Activated CD4-positive, alpha-beta T cell treated with anti-CD3 and anti-CD28 coated beads, Interleukin-2, amount 10 ng/mL, durations not matched to agents 24 days and 14 days (primary cell): ENCODE data around the gene CYYR1. TPM values are rescaled to one million over a fixed set of nuclear protein-coding genes. Genes with fewer than 3 reads are reported as not detected.

Experiments
- DNase-seq: peaks from one replicate; pipeline ENCODE4 v3.0.0; 2022
- H3K27ac Mint-ChIP-seq: one replicate; pipeline ENCODE4 v1.8.0; 2022; ENCODE audit warnings: mild to moderate bottlenecking, mixed read lengths
- H3K27me3 Mint-ChIP-seq: one replicate; pipeline ENCODE4 v1.8.0; 2022; ENCODE audit warnings: mixed read lengths
- H3K36me3 Mint-ChIP-seq: one replicate; pipeline ENCODE4 v1.8.0; 2022; ENCODE audit warnings: low read depth, mild to moderate bottlenecking, mixed read lengths
- H3K4me1 Mint-ChIP-seq: one replicate; pipeline ENCODE4 v1.8.0; 2021; ENCODE audit warnings: mixed read lengths
- H3K4me3 Mint-ChIP-seq: one replicate; pipeline ENCODE4 v1.8.0; 2022; ENCODE audit warnings: mild to moderate bottlenecking, moderate library complexity, mixed read lengths
- H3K9me3 Mint-ChIP-seq: one replicate; pipeline ENCODE4 v1.8.0; 2021; ENCODE audit warnings: mixed read lengths
- intact Hi-C: fragments of 100-400 bp; cut with micrococcal nuclease; formaldehyde crosslinking; loops from one replicate; pipeline ENCODE4 v1.15.1; 2023
- total RNA-seq: library from RNA; stranded (reverse); gene quantifications from 2 replicates; pipeline ENCODE4 v1.2.3, GENCODE V29; 2022

The CYYR1 gene
- total RNA-seq, 1 donor from 2014 or later: not detected

GRCh38 chr21:26453267-26453666 is 119.8 kb downstream of the CYYR1 start:
- intact Hi-C loops: no loop called here
- no peak for DNase-seq
- H3K4me3 Mint-ChIP-seq: no peak overlapping the region
- H3K27ac Mint-ChIP-seq: no peak overlapping the region
- H3K36me3 Mint-ChIP-seq: no peaks in the 10 kb centered on the region
- H3K27me3 Mint-ChIP-seq: no peaks in the 10 kb centered on the region
- H3K4me1 Mint-ChIP-seq: no peaks in the 10 kb centered on the region
- no peaks in the 10 kb centered on the region for H3K9me3 Mint-ChIP-seq

GRCh38 chr21:26451081-26451740 is 121.9 kb downstream of the CYYR1 start:
- intact Hi-C loops: loop anchor here (1.0 kb wide), 1 partner anchor 22 kb away; no protein-coding TSS in a partner anchor
- H3K9me3 Mint-ChIP-seq: no peaks in the 10 kb centered on the region
- no peak overlapping the region for H3K4me3 Mint-ChIP-seq

DNA sequence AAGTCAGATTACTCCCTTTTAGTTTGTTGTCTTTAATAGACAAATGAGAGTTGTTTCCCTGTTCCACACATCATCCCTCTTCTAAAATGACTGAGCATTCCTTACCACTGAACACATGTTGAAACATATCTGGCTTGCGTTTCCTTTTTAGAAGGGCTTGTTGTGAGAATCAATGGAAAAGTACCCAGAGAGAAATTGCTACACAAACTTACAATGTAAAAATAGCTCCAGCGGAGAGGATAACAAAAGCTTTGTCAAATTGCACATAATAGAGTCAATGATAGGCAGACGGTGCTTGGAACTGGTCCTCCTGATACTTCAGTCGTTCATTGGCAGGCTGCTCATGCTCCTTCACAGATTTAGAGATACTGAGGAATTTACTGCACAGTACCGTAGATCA is 123.9 kb downstream of the CYYR1 start:
- H3K9me3 Mint-ChIP-seq: no peaks in the 10 kb centered on the region
- H3K27me3 Mint-ChIP-seq: no peaks in the 10 kb centered on the region
- H3K4me3 Mint-ChIP-seq: no peak overlapping the region
- no peak overlapping the region for H3K27ac Mint-ChIP-seq
- no peak for DNase-seq
- H3K4me1 Mint-ChIP-seq: no peaks in the 10 kb centered on the region
- intact Hi-C loops: no loop called here
- no peaks in the 10 kb centered on the region for H3K36me3 Mint-ChIP-seq

More at GRCh38 chr21:26451081-26451740, 121.9 kb downstream of the CYYR1 start:
- Mint-ChIP-seq H3K4me1 (no peaks in the 10 kb centered on the region), H3K36me3 (no peaks in the 10 kb centered on the region), H3K27ac (no peak overlapping the region), H3K27me3 (no peaks in the 10 kb centered on the region)
- DNase-seq: no peak

DNA sequence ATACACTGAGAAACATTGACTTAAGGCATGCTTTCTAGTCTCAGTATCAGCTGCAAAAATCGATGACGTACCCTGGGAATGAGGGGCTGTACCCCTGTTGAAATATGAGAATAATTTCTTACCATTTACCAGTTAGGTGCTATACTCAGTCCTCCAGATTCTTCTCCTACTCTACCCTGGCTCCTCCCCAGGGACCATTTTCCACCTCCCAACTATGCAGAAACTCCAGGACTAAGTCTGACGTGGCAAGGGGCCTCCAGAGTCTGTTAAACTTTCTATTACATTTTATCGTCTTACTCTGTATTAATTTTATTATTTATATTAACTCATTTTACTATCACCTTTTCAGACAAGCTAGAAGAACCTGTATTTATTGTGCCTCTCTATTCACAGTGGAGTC is 124.3 kb downstream of the CYYR1 start:
- Mint-ChIP-seq H3K9me3 (no peaks in the 10 kb centered on the region), H3K36me3 (no peaks in the 10 kb centered on the region)

GRCh38 chr21:26447932-26448475 is 125.1 kb downstream of the CYYR1 start:
- no peaks in the 10 kb centered on the region for H3K4me1 Mint-ChIP-seq
- no peaks in the 10 kb centered on the region for H3K36me3 Mint-ChIP-seq
- H3K9me3 Mint-ChIP-seq: no peaks in the 10 kb centered on the region
- no peak for DNase-seq
- no peak overlapping the region for H3K4me3 Mint-ChIP-seq
- no peaks in the 10 kb centered on the region for H3K27me3 Mint-ChIP-seq
- intact Hi-C loops: no loop called here
- H3K27ac Mint-ChIP-seq: no peak overlapping the region

More for the DNA sequence above, 124.3 kb downstream of the CYYR1 start:
- H3K4me3 Mint-ChIP-seq: no peak overlapping the region
- no peaks in the 10 kb centered on the region for H3K4me1 Mint-ChIP-seq
- no peak for DNase-seq
- no peak overlapping the region for H3K27ac Mint-ChIP-seq
- H3K27me3 Mint-ChIP-seq: no peaks in the 10 kb centered on the region
- intact Hi-C loops: no loop called here

GRCh38 chr21:26445440-26445839 is 127.6 kb downstream of the CYYR1 start:
- Mint-ChIP-seq H3K4me1 (no peaks in the 10 kb centered on the region), H3K27ac (no peak overlapping the region), H3K4me3 (no peak overlapping the region), H3K27me3 (no peaks in the 10 kb centered on the region), H3K9me3 (no peaks in the 10 kb centered on the region), H3K36me3 (no peaks in the 10 kb centered on the region)
- intact Hi-C loops: no loop called here
- no peak for DNase-seq

DNA sequence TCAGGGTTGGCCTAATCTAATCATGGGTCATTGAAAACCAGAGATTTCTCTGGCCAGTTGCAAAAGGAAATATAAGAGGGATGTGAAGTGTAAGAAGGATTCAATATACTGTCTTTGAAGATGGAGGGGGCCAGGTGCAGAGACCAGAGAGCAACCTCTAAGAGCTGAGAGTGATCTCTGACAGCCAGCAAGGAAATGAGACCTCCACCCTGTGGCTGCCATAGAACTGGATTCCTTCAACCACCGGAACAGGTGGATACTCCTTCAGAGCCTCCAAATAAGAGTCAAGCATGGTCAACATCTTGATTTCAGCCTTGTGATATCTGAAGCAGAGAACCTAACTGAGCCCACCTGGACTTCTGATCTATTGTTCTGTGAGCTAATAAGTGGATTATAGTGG is 128.4 kb downstream of the CYYR1 start:
- Mint-ChIP-seq H3K27me3 (no peaks in the 10 kb centered on the region), H3K4me1 (no peaks in the 10 kb centered on the region), H3K36me3 (no peaks in the 10 kb centered on the region), H3K4me3 (no peak overlapping the region), H3K9me3 (no peaks in the 10 kb centered on the region), H3K27ac (no peak overlapping the region)
- DNase-seq: no peak
- intact Hi-C loops: no loop called here

GRCh38 chr21:26443867-26444266 is 129.2 kb downstream of the CYYR1 start:
- H3K4me1 Mint-ChIP-seq: no peaks in the 10 kb centered on the region
- no peak for DNase-seq
- no peak overlapping the region for H3K27ac Mint-ChIP-seq
- H3K4me3 Mint-ChIP-seq: no peak overlapping the region
- H3K9me3 Mint-ChIP-seq: no peaks in the 10 kb centered on the region
- H3K27me3 Mint-ChIP-seq: no peaks in the 10 kb centered on the region
- no peaks in the 10 kb centered on the region for H3K36me3 Mint-ChIP-seq
- intact Hi-C loops: no loop called here

DNA sequence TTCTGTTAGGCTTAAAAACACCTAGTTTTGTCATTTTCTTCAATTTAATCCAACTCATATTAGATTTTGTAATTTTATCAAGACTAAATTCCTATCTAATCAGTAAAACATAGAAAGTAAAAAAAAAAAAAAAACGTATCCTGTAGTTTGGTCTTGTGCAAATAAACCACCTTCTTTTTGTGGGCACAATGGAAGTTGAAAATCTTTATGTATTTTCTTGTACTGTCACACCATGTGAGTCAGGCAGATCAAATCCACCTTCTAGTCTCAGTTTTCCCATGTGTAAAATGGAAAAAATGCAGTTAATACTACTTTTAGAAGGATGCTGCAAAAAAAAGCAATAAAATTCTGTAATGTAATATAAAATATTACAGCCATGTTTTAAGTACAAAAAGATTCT is 129.8 kb downstream of the CYYR1 start:
- Mint-ChIP-seq H3K4me1 (no peaks in the 10 kb centered on the region), H3K9me3 (no peaks in the 10 kb centered on the region), H3K27me3 (no peaks in the 10 kb centered on the region), H3K36me3 (no peaks in the 10 kb centered on the region), H3K27ac (no peak overlapping the region), H3K4me3 (no peak overlapping the region)
- DNase-seq: no peak
- intact Hi-C loops: no loop called here

- no peak overlapping the region for H3K27ac Mint-ChIP-seq
- H3K27me3 Mint-ChIP-seq: no peaks in the 10 kb centered on the region
- H3K4me1 Mint-ChIP-seq: no peaks in the 10 kb centered on the region
- no peaks in the 10 kb centered on the region for H3K9me3 Mint-ChIP-seq
- DNase-seq: no peak
- H3K36me3 Mint-ChIP-seq: no peaks in the 10 kb centered on the region
- intact Hi-C loops: no loop called here
- no peak overlapping the region for H3K4me3 Mint-ChIP-seq
Observed at GRCh38 chr21:26441149-26441548, 131.9 kb downstream of the CYYR1 start.

DNA sequence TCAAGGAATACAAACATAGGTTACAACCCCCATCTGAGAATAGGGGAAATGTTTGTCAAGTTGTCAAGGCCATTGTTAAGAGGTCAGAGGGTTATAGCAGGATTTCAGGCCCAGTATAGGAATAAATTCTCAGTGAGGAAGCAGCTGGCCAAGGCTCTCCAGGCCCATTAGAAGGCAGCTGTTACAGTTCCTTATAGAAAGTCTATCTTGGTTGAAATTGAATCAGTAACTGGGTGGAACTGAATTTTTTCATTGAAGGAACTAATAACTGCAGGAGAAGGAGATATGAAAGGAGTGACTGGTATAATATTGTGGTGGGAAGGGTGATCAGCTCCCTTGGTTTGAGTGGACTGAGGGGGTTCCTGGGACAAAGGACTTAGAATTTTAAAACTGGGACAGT is 134.1 kb downstream of the CYYR1 start:
- no peaks in the 10 kb centered on the region for H3K36me3 Mint-ChIP-seq
- intact Hi-C loops: no loop called here
- H3K9me3 Mint-ChIP-seq: no peaks in the 10 kb centered on the region
- H3K27me3 Mint-ChIP-seq: no peaks in the 10 kb centered on the region
- no peak overlapping the region for H3K4me3 Mint-ChIP-seq
- H3K4me1 Mint-ChIP-seq: no peaks in the 10 kb centered on the region
- DNase-seq: no peak
- no peak overlapping the region for H3K27ac Mint-ChIP-seq

DNA sequence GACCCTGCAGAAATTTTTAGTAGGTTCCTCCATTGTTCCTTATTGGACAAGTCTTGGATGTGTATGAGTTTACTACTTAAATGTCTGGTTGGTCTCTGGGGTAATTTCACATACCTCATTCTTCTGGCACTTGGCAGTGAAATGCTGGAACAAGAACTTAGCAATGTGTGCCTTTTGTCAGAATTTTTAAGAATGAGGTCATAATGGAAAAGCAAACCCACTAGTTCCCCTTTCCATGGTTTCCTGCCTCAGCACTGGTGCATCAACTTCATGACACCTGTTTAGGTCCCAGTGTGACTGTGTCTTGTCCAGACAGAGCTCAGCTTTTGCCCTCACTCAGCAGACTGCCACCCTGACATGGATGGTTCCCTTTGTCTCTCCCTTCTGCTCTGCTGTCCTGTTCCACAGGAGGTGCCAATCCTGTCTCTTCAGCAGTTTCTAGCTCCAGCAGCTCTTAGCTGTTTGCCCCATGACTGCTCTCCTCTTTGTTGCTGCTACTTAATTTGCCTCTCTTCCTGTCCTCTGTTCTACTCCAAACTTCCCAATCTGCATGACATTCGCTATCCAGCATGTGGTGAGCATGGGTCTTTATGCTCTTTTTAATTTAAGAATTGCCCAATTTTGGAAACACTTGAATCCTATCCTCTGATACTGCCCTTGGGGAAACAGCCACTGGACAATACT is 135.6 kb downstream of the CYYR1 start:
- DNase-seq: no peak
- Mint-ChIP-seq H3K9me3 (no peaks in the 10 kb centered on the region), H3K36me3 (no peaks in the 10 kb centered on the region), H3K27me3 (no peaks in the 10 kb centered on the region), H3K4me1 (no peaks in the 10 kb centered on the region), H3K4me3 (no peak overlapping the region), H3K27ac (no peak overlapping the region)
- intact Hi-C loops: no loop called here

DNA sequence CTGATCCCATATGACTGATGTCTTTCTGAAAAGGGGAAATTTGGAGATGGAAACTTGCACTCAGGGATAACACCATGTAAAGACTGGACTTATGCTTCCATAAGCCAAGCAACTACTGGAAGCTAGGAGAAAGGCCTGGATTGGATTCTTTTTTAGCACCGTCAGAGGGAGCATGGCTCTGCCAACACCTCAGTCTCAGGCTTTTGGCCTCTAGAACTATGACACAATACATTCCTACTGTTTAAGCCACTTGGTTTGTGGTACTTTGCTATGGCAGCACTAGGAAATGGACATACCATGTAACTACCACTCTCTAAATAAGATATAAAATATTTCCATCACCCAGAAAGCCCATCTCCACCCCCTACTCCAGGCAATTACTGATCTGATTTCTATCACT is 139.7 kb downstream of the CYYR1 start:
- Mint-ChIP-seq H3K4me1 (no peaks in the 10 kb centered on the region), H3K9me3 (no peaks in the 10 kb centered on the region), H3K36me3 (no peaks in the 10 kb centered on the region), H3K27ac (no peak overlapping the region), H3K4me3 (no peak overlapping the region), H3K27me3 (no peaks in the 10 kb centered on the region)
- intact Hi-C loops: no loop called here
- no peak for DNase-seq

DNA sequence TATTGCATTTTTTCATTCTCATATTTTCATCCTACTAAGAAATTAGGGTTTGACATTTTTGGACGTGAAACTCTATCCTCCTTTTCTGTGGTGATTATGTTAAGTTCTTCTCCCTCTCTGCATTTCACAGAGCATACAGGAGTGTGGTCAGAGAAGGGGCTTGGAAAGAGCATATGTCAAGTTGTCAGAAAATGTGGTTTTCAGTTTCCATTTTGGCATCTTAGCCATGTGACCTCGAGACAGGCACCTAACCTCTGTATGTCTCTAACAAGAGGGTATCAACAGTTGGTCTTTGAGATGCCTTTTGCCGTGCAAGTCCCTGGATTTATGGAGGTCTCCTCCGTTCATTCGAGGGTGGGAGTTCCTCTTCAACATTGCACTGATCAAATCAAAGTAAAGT is 140.7 kb downstream of the CYYR1 start:
- Mint-ChIP-seq H3K36me3 (no peaks in the 10 kb centered on the region), H3K4me3 (no peak overlapping the region), H3K9me3 (no peaks in the 10 kb centered on the region), H3K27me3 (no peaks in the 10 kb centered on the region), H3K4me1 (no peaks in the 10 kb centered on the region), H3K27ac (no peak overlapping the region)
- no peak for DNase-seq
- intact Hi-C loops: no loop called here
